SK-N-SH (cell line): ENCODE results near the gene SMCO2. TPM values are rescaled to one million over a fixed set of nuclear protein-coding genes. Genes with fewer than 3 reads are reported as not detected.

Experiments used
- CTCF ChIA-PET: fragments of 300-600, 350-600 bp; formaldehyde crosslinking; extraction: SDS; loops from one replicate; lab custom pipeline; 2021; lab: Yijun Ruan, JAX
- POLR2A ChIA-PET: fragments of 350-600 bp; sonication (Branson Sonifier 250); formaldehyde crosslinking; extraction: SDS; loops from one replicate; lab custom pipeline; 2020; ENCODE audit warnings: antibody characterized with exemption, inconsistent platforms; lab: Yijun Ruan, JAX
- DNase-seq: peaks from one replicate; pipeline ENCODE4 v3.0.0; 2012
- H2AFZ ChIP-seq: fragments of 200-600 bp; sonication (generic); 2 replicates; pipeline ENCODE4 v1.8.1; 2016; ENCODE audit warnings: antibody characterized with exemption, mild to moderate bottlenecking, low read depth
- H3F3A ChIP-seq: fragments of 200-600 bp; sonication (generic); replicated peaks from 2 replicates; pipeline ENCODE3; 2016; ENCODE audit warnings: antibody characterized with exemption, mild to moderate bottlenecking; ENCODE audit not compliant: insufficient read depth
- H3K27ac ChIP-seq, 2 experiments: fragments of 200-500 bp in 1 of 2; fragments of 200-600 bp in 1 of 2; sonication (Bioruptor generic) in 1 of 2; sonication (generic), shearing (Covaris generic) in 1 of 2; 2 replicates each; pipeline versions ENCODE4 v1.5.1 to v1.6.1; 2014 to 2016; ENCODE audit warnings: low read depth in 2 of 2, inconsistent platforms in 1 of 2, low read length in 1 of 2, mild to moderate bottlenecking in 1 of 2, mixed read lengths in 1 of 2
- H3K27me3 ChIP-seq: fragments of 200-600 bp; sonication (generic), shearing (Covaris generic); 2 replicates; pipeline ENCODE4 v1.6.1; 2016; ENCODE audit warnings: mixed run types; ENCODE audit not compliant: insufficient read depth
- H3K36me3 ChIP-seq, 2 experiments: fragments of 200-500 bp in 1 of 2; fragments of 200-600 bp in 1 of 2; sonication (Bioruptor generic) in 1 of 2; sonication (generic) in 1 of 2; replicated peaks in 1 of 2; 2 replicates each; pipeline versions ENCODE3 to v1.5.1; 2014 to 2016; ENCODE audit warnings: low read length in 1 of 2, mild to moderate bottlenecking in 1 of 2; ENCODE audit not compliant: insufficient read depth in 2 of 2, control insufficient read depth in 1 of 2
- H3K4me1 ChIP-seq, 2 experiments: fragments of 200-500 bp in 1 of 2; fragments of 200-600 bp in 1 of 2; sonication (Bioruptor generic) in 1 of 2; sonication (generic), shearing (Covaris generic) in 1 of 2; 2 replicates each; pipeline versions ENCODE4 v1.5.1 to v1.6.1; 2014 to 2016; ENCODE audit warnings: low read depth in 1 of 2, low read length in 1 of 2, mixed run types in 1 of 2; ENCODE audit not compliant: insufficient read depth in 2 of 2, control insufficient read depth in 1 of 2
- H3K4me2 ChIP-seq: fragments of 200-600 bp; sonication (generic), shearing (Covaris generic); 2 replicates; pipeline ENCODE4 v1.6.1; 2017; ENCODE audit warnings: mixed run types
- H3K4me3 ChIP-seq, 2 experiments: fragments of 200-500 bp in 1 of 2; fragments of 200-600 bp in 1 of 2; sonication (Bioruptor generic) in 1 of 2; sonication (generic), shearing (Covaris generic) in 1 of 2; 2 replicates each; pipeline versions ENCODE4 v1.5.1 to v1.8.1; 2014 to 2016; ENCODE audit warnings: low read depth in 2 of 2, inconsistent platforms in 1 of 2, low read length in 1 of 2, mild to moderate bottlenecking in 1 of 2, mixed read lengths in 1 of 2, moderate library complexity in 1 of 2
- H3K79me2 ChIP-seq: fragments of 200-600 bp; sonication (generic); 2 replicates; pipeline ENCODE4 v1.8.1; 2017; ENCODE audit warnings: mild to moderate bottlenecking; ENCODE audit not compliant: insufficient read depth
- H3K9ac ChIP-seq: fragments of 200-600 bp; sonication (generic); 2 replicates; pipeline ENCODE4 v1.6.1; 2017; ENCODE audit warnings: mixed run types
- H3K9me2 ChIP-seq: fragments of 200-600 bp; sonication (generic); 2 replicates; pipeline ENCODE4 v1.6.1; 2017; ENCODE audit warnings: mixed run types
- H3K9me3 ChIP-seq: fragments of 200-600 bp; sonication (generic); 2 replicates; pipeline ENCODE4 v1.6.1; 2017; ENCODE audit warnings: mixed run types, mild to moderate bottlenecking, moderate library complexity
- H4K20me1 ChIP-seq: fragments of 200-600 bp; sonication (generic); 2 replicates; pipeline ENCODE4 v1.6.1; 2017; ENCODE audit warnings: mild to moderate bottlenecking, mixed run types; ENCODE audit not compliant: insufficient read depth
- CHD2 ChIP-seq: fragments of 150-350 bp; IDR thresholded peaks from 2 replicates; pipeline ENCODE4 v1.6.1; 2018; ENCODE audit warnings: low read length; ENCODE audit not compliant: partially characterized antibody
- EP300 ChIP-seq, 2 experiments: IDR thresholded peaks; 2 replicates each; pipeline versions ENCODE4 v1.4.0 to v1.6.1; 2012; ENCODE audit warnings: borderline replicate concordance in 1 of 2, low read depth in 1 of 2, low read length in 1 of 2
- EZH2phosphoT487 ChIP-seq: fragments of 200-600 bp; sonication (generic); IDR thresholded peaks from 2 replicates; pipeline ENCODE4 v1.6.1; 2017; ENCODE audit warnings: low read depth, mixed run types, mild to moderate bottlenecking, antibody characterized with exemption, moderate library complexity, borderline replicate concordance
- FOSL2 ChIP-seq: IDR thresholded peaks from 2 replicates; pipeline ENCODE4 v1.4.0; 2012; ENCODE audit warnings: low read depth, mild to moderate bottlenecking, moderate library complexity, borderline replicate concordance
- FOXJ3 ChIP-seq: sonication (generic); formaldehyde crosslinking; IDR thresholded peaks from 2 replicates; pipeline ENCODE4 v1.5.1; 2020; ENCODE audit warnings: mild to moderate bottlenecking, missing genetic modification reagents
- GATA2 ChIP-seq: sonication (generic); formaldehyde crosslinking; IDR thresholded peaks from 2 replicates; pipeline ENCODE4 v1.5.0; 2020; ENCODE audit warnings: mild to moderate bottlenecking, missing genetic modification reagents
- JUND ChIP-seq: IDR thresholded peaks from 2 replicates; pipeline ENCODE4 v1.4.0; 2012
- MEF2A ChIP-seq: IDR thresholded peaks from 2 replicates; pipeline ENCODE4 v1.4.0; 2012; ENCODE audit warnings: low read depth, borderline replicate concordance
- MXI1 ChIP-seq: IDR thresholded peaks from 2 replicates; pipeline ENCODE4 v1.6.1; 2012; ENCODE audit warnings: mild to moderate bottlenecking, low read depth, low read length, improper control_type of control experiment
- NFIC ChIP-seq: IDR thresholded peaks from 2 replicates; pipeline ENCODE4 v1.4.0; 2012; ENCODE audit warnings: borderline replicate concordance
- NRF1 ChIP-seq: IDR thresholded peaks from 2 replicates; pipeline ENCODE4 v1.6.1; 2012; ENCODE audit warnings: low read depth, mild to moderate bottlenecking, low read length
- PBX3 ChIP-seq: IDR thresholded peaks from 2 replicates; pipeline ENCODE4; 2012
- POLR2AphosphoS5 ChIP-seq: IDR thresholded peaks from 2 replicates; pipeline ENCODE4 v1.6.1; 2012; ENCODE audit warnings: low read depth, low read length
- RAD21 ChIP-seq: IDR thresholded peaks from 2 replicates; pipeline ENCODE4 v1.6.1; 2012; ENCODE audit warnings: mild to moderate bottlenecking, low read length
- REST ChIP-seq: IDR thresholded peaks from 2 replicates; pipeline ENCODE4 v1.6.1; 2012; ENCODE audit warnings: mild to moderate bottlenecking, low read depth, low read length, moderate library complexity
- RFX5 ChIP-seq: IDR thresholded peaks from 2 replicates; pipeline ENCODE4 v1.6.1; 2012; ENCODE audit warnings: mild to moderate bottlenecking, improper control_type of control experiment, low read length
- SIN3A ChIP-seq: IDR thresholded peaks from 2 replicates; pipeline ENCODE4 v1.6.1; 2012; ENCODE audit warnings: low read depth, mild to moderate bottlenecking, low read length, moderate library complexity, borderline replicate concordance
- SMC3 ChIP-seq: IDR thresholded peaks from 2 replicates; pipeline ENCODE4 v1.6.1; 2012; ENCODE audit warnings: low read depth, low read length, improper control_type of control experiment
- TAF1 ChIP-seq: IDR thresholded peaks from 2 replicates; pipeline ENCODE4 v1.6.1; 2012; ENCODE audit warnings: low read depth, mild to moderate bottlenecking, low read length, moderate library complexity, borderline replicate concordance
- USF1 ChIP-seq: IDR thresholded peaks from 2 replicates; pipeline ENCODE4 v1.4.0; 2012; ENCODE audit warnings: low read depth, borderline replicate concordance
- USF2 ChIP-seq: fragments of 150-350 bp; IDR thresholded peaks from 2 replicates; pipeline ENCODE4 v1.6.1; 2017; ENCODE audit warnings: antibody characterized with exemption, low read length, low read depth, borderline replicate concordance
- WGBS: methylation state at CpG from one replicate; pipeline ENCODE4 v1.1.6; 2017; ENCODE audit warnings: low lambda C conversion rate; 5-methylcytosine and 5-hydroxymethylcytosine counted together
- polyA plus RNA-seq, 3 experiments: library from polyadenylated mRNA; depleted of rRNA; stranded (reverse); fragments of >200 nt; gene quantifications; 2 replicates each; pipeline ENCODE4 v1.2.3, GENCODE V29; 2012
- TF ChIP-seq, protein P1 (sequence below): IDR thresholded peaks from 2 replicates; pipeline ENCODE4 v1.4.0; 2012; ENCODE audit warnings: low read depth

Gene SMCO2
- polyA plus RNA-seq, 1 of the 3 experiments (the other 2 are of a cell fraction): 0.21 TPM

DNA sequence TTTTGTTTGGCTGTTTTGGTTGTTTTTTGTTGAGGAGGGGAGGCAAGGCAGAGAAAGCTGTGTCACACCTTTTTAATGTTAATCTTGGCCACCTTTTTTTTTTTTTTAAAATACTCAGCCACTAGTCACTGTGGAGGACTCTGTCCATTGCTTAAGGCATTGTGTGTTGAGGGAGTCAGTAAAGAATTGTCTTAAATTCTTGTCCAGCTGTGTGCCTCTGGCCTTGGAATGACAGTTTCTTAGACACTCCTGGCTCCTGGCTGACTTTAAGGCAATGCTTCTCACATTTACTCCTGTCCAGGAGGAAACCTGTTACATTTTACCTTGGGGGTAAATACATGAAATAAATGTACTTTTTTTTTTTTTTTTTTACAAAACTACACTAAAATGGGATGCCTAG, 18.1 kb upstream of the SMCO2 start:
- no peaks in the 10 kb centered on the region for H3K79me2 ChIP-seq
- no peaks in the 10 kb centered on the region for H3K27me3 ChIP-seq
- no peak overlapping the region for H3K4me3 ChIP-seq
- no peaks in the 10 kb centered on the region for H3K9me2 ChIP-seq
- H3K27ac ChIP-seq: no peak overlapping the region
- H3K4me2 ChIP-seq: no peak overlapping the region
- H3F3A ChIP-seq: peaks cover 17% of the 10 kb centered on the region
- ChIA-PET POLR2A (no interaction called here), CTCF (no interaction called here)
- TF ChIP-seq JUND (no peak), FOSL2 (no peak), RAD21 (no peak), USF2 (no peak), MXI1 (no peak), TAF1 (no peak), RFX5 (no peak)
- TF ChIP-seq, protein P1, sequence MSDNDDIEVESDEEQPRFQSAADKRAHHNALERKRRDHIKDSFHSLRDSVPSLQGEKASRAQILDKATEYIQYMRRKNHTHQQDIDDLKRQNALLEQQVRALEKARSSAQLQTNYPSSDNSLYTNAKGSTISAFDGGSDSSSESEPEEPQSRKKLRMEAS: no peak
- H3K36me3 ChIP-seq: no peaks in the 10 kb centered on the region
- no peaks in the 10 kb centered on the region for H4K20me1 ChIP-seq
- no peaks in the 10 kb centered on the region; a peak in 1 of 4 replicates for H3K4me1 ChIP-seq
- no peak for DNase-seq
- H3K9me3 ChIP-seq: no peaks in the 10 kb centered on the region
- H2AFZ ChIP-seq: no peak overlapping the region
- no peak overlapping the region for H3K9ac ChIP-seq

DNA sequence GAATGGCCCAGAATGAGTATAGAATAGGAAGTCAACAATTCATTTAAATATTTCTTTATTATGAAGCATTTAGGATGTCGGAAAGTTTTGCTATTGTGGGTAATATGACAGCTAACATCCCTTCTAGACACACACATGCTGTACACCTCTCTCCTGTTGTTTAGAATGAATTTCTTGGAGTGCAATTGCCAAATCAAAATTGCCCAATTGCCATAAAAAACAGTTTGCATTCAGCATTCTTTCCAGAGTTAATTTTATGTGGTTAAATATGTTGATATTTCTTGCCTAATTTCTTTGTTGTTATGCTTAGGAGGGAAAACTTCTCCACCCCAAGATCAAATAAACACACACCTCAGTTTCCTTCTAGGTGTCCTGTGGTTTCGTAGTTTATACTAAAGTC, 16.9 kb upstream of the SMCO2 start:
- 96% methylated on average over 2 of the region's 2 CpGs for WGBS
- CTCF ChIA-PET: no interaction called here
- H3F3A ChIP-seq: peaks cover 23% of the 10 kb centered on the region
- TF ChIP-seq USF1 (no peak), GATA2 (CRISPR knock-in tag) (no peak), EZH2phosphoT487 (no peak), RFX5 (no peak), RAD21 (no peak), USF2 (no peak), NRF1 (no peak), SMC3 (no peak), CHD2 (no peak), PBX3 (no peak), EP300 (IDR thresholded peaks at IDR 0.05; ENCODE audit: borderline replicate concordance in 1 of 2, low read depth in 1 of 2, low read length in 1 of 2) (no peak), NFIC (no peak), REST (no peak), POLR2AphosphoS5 (no peak), SIN3A (no peak), FOXJ3 (CRISPR knock-in tag) (no peak), MEF2A (no peak)

More for the DNA sequence above, 16.9 kb upstream of the SMCO2 start:
- Histone ChIP-seq H3K9me3 (no peaks in the 10 kb centered on the region), H3K4me3 (no peak overlapping the region), H3K4me1 (no peaks in the 10 kb centered on the region; a peak in 2 of 4 replicates), H3K4me2 (no peak overlapping the region), H2AFZ (no peak overlapping the region), H3K36me3 (no peaks in the 10 kb centered on the region), H4K20me1 (no peaks in the 10 kb centered on the region), H3K9me2 (no peaks in the 10 kb centered on the region), H3K9ac (no peak overlapping the region), H3K27ac (no peak overlapping the region), H3K79me2 (no peaks in the 10 kb centered on the region), H3K27me3 (no peaks in the 10 kb centered on the region)
- POLR2A ChIA-PET: no interaction called here
- DNase-seq: no peak
